Activated CD8-positive, alpha-beta T cell treated with anti-CD3 and anti-CD28 coated beads for 36 hours (primary cell): ENCODE data around the gene ARL6IP5. TPM values are rescaled to one million over a fixed set of nuclear protein-coding genes. Genes with fewer than 3 reads are reported as not detected.
A peak's percentile ranks its signal among the peaks of the same experiment; 100 is the strongest.

Source experiments
- ATAC-seq: fragments of 200-7000 bp; cut with Tn5 transposase; one replicate; pipeline ENCODE4 v1.10.0; 2021; ENCODE audit warnings: mild to moderate bottlenecking, moderate library complexity
- CTCF ChIA-PET: fragments of 350-600 bp; sonication (Branson Sonifier 250); formaldehyde crosslinking; loops from one replicate; lab custom pipeline; 2021; ENCODE audit warnings: antibody characterized with exemption; lab: Charles Lee
- POLR2A ChIA-PET: fragments of 350-600 bp; sonication (Branson Sonifier 250); formaldehyde crosslinking; loops from one replicate; lab custom pipeline; 2021; ENCODE audit warnings: antibody characterized with exemption; lab: Charles Lee
- DNase-seq: peaks from one replicate; pipeline ENCODE4 v3.0.0-alpha.2; 2020
- H3K27ac Mint-ChIP-seq: one replicate; pipeline ENCODE4 v1.8.0; 2021; ENCODE audit warnings: mild to moderate bottlenecking, mixed read lengths
- H3K27me3 Mint-ChIP-seq: one replicate; pipeline ENCODE4 v1.8.0; 2021; ENCODE audit warnings: mixed read lengths
- H3K36me3 Mint-ChIP-seq: one replicate; pipeline ENCODE4 v1.8.0; 2021; ENCODE audit warnings: low read depth, mixed read lengths
- H3K4me1 Mint-ChIP-seq: one replicate; pipeline ENCODE4 v1.8.0; 2021; ENCODE audit warnings: low read depth, mixed read lengths
- H3K4me3 Mint-ChIP-seq: one replicate; pipeline ENCODE4 v1.8.0; 2021; ENCODE audit warnings: mild to moderate bottlenecking, moderate library complexity, mixed read lengths
- H3K9me3 Mint-ChIP-seq: one replicate; pipeline ENCODE4 v1.8.0; 2021; ENCODE audit warnings: mixed read lengths
- CTCF ChIP-seq: fragments of 200-600 bp; IDR thresholded peaks from one replicate; pipeline ENCODE4 v1.8.0; 2022; ENCODE audit warnings: antibody characterized with exemption, mild to moderate bottlenecking
- intact Hi-C: fragments of 100-400 bp; cut with micrococcal nuclease; formaldehyde crosslinking; loops from one replicate; pipeline ENCODE4 v1.10.0; 2022
- total RNA-seq, 2 experiments: library from RNA; stranded (reverse); gene quantifications; one replicate each; pipeline ENCODE4 v1.2.3, GENCODE V29; 2021

The ARL6IP5 gene
- total RNA-seq, 2 experiments from 2014 or later = 72.7 to 74.2 TPM

GRCh38 chr3:69097407-69098086 is 12.8 kb downstream of the ARL6IP5 start:
- ChIA-PET POLR2A (interaction anchor here (4.4 kb wide), 1 partner anchor 14 kb away, joined by 29 read pairs; the partner anchor contains the start of gene ARL6IP5), CTCF (interaction anchor here (1.9 kb wide), 1 partner anchor 23 kb away, joined by 7 read pairs; no protein-coding TSS in a partner anchor)
- Mint-ChIP-seq H3K36me3 (peaks cover 63% of the 10 kb centered on the region), H3K9me3 (peaks cover 3% of the 10 kb centered on the region), H3K4me3 (no peak overlapping the region), H3K4me1 (peaks cover 72% of the 10 kb centered on the region), H3K27ac (peak overlapping the region; percentile 94), H3K27me3 (no peaks in the 10 kb centered on the region)
- TF ChIP-seq CTCF = no peak
- intact Hi-C loops = no loop called here
- no peak for ATAC-seq
- DNase-seq = no peak

GRCh38 chr3:69099576-69099975 is 14.8 kb downstream of the ARL6IP5 start:
- intact Hi-C loops = no loop called here
- ChIA-PET CTCF (interaction anchor here (0.7 to 1.9 kb wide), 2 partner anchors 14 to 21 kb away, joined by 3 to 7 read pairs; no protein-coding TSS in a partner anchor), POLR2A (interaction anchor here (0.7 to 1.2 kb wide), 5 partner anchors 13 to 48 kb away, joined by 3 to 6 read pairs (median 3); partner anchors contain the start of gene TMF1)
- Mint-ChIP-seq H3K27me3 (no peaks in the 10 kb centered on the region), H3K27ac (no peak overlapping the region), H3K4me3 (no peak overlapping the region), H3K4me1 (peaks cover 61% of the 10 kb centered on the region), H3K36me3 (peaks cover 64% of the 10 kb centered on the region), H3K9me3 (peaks cover 3% of the 10 kb centered on the region)
- ATAC-seq (no peak), DNase-seq (no peak)
- TF ChIP-seq CTCF = no peak

DNA sequence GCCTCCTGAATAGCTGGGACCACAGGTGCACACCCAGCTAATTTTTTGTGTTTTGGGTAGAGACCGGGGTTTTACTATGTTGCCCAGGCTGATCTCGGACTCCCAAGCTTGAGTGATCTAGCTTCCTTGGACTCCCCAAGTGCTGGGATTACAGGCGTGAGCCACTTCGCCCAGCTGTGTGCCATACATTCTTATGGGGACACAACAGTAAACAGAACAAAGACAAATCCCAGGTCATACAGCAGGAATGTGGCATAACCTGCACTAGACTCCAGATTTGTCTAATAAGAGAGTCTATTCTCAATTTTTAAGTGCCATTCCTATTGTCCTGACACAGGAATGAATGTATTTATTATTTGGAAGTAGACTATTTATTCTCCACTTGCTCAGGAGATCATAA is 17.6 kb downstream of the ARL6IP5 start:
- peaks cover 3% of the 10 kb centered on the region for H3K9me3 Mint-ChIP-seq
- no peak overlapping the region for H3K27ac Mint-ChIP-seq
- ChIA-PET POLR2A (no interaction called here), CTCF (interaction anchor here (0.8 to 3.0 kb wide), 3 partner anchors 18 to 204 kb away, joined by 3 to 14 read pairs (median 3); no protein-coding TSS in a partner anchor)
- H3K4me1 Mint-ChIP-seq = peaks cover 49% of the 10 kb centered on the region
- peaks cover 61% of the 10 kb centered on the region for H3K36me3 Mint-ChIP-seq
- intact Hi-C loops = no loop called here
- DNase-seq (no peak), ATAC-seq (no peak)
- H3K4me3 Mint-ChIP-seq = no peak overlapping the region
- H3K27me3 Mint-ChIP-seq = no peaks in the 10 kb centered on the region
- no peak for TF ChIP-seq CTCF

DNA sequence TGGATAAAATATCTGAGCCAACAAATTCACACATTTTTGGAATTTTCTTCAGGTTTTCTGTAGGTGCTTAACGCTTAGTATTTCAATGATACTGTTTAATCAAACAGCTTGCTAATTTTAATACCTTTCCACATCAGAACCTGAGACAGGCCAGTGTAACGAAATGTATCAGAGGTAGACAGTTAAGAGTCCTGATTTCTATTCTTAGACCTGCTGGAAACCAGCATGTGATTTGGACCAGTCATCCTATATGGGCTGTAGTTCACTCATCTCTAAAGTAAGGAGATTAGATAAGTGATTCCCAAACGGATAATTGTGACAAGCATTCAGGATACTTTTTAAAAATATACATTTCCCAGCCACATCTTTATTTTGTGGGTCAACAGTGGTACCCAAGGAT is 18.4 kb downstream of the ARL6IP5 start:
- no peak for ATAC-seq
- intact Hi-C loops = no loop called here

More for the DNA sequence above, 18.4 kb downstream of the ARL6IP5 start:
- no peak overlapping the region for H3K27ac Mint-ChIP-seq
- no peak overlapping the region for H3K4me3 Mint-ChIP-seq
- no peaks in the 10 kb centered on the region for H3K27me3 Mint-ChIP-seq
- ChIA-PET POLR2A (no interaction called here), CTCF (interaction anchor here (1.3 to 3.0 kb wide), 2 partner anchors 18 to 59 kb away, joined by 3 to 14 read pairs; no protein-coding TSS in a partner anchor)
- peaks cover 57% of the 10 kb centered on the region for H3K36me3 Mint-ChIP-seq
- peaks cover 46% of the 10 kb centered on the region for H3K4me1 Mint-ChIP-seq
- TF ChIP-seq CTCF = no peak
- no peaks in the 10 kb centered on the region for H3K9me3 Mint-ChIP-seq
- no peak for DNase-seq
